ENCODE results near the gene CYGB. TPM values are rescaled to one million over a fixed set of nuclear protein-coding genes. Genes with fewer than 3 reads are reported as not detected.

Gene CYGB
- total and polyA plus RNA-seq, 2 of the 13 experiments (the other 11 are each of a cell fraction or from before 2014, with no cell fraction given) = 18.9 to 27.1 TPM

DNA sequence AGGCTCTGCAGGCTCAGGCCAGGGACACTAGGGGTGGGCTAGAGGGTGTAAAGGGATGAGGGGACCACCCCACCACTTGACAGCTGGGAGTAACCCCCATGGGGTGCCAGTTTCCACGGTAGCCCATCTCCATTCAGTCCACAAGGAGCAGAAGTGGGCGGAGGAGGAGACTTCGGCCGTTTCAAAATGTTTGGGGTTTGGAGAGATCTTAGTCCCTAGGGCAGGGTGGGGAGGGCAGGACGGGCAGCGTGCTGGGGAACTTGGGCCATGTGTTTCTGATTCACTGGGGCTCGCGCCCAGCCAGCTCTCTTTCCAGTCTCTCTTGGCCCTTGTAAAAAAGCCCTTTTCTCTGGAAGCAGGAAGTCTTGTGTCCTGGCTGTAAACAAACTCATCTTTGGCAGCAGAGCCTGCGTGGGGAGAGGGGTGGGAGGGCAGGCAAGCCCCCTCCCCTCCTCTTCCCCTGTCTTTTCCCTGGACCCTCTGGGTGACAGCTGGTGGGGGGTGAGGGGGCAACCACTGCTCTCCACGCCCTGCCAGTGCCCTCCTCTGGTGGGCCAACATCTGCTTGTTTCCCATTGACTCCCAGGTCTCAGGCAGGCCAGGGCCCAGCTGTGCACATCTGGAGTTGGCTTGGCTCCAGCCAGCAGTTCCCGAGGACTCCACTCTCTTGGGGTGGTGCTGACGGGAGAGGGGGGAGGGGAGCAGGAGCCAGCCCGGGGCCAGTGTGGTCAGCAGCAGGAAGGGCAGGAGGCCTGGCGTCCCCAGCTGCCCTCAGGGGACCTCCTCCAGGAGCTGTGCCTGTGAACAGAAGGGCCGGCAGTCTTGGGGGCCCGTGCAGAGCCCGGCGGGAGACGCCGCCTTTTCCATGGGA is 8.1 kb downstream of the CYGB start (continued):
- TF ChIP-seq, protein P1, sequence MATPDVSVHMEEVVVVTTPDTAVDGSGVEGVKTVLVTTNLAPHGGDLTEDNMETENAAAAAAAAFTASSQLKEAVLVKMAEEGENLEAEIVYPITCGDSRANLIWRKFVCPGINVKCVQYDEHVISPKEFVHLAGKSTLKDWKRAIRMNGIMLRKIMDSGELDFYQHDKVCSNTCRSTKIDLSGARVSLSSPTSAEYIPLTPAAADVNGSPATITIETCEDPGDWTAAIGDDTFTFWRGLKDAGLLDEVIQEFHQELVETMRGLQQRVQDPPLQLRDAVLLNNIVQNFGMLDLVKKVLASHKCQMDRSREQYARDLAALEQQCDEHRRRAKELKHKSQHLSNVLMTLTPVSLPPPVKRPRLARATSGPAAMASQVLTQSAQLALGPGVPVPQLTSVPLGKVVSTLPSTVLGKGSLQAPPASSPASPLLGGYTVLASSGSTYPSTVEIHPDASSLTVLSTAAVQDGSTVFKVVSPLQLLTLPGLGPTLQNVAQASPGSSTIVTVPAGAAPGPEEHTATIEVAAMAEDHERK (CRISPR knock-in tag; IDR thresholded peaks at IDR 0.05; ENCODE audit: low read depth) = no peak
- TF ChIP-seq ATF1 (CRISPR knock-in tag; IDR thresholded peaks at IDR 0.05) (no peak), KLF9 (CRISPR knock-in tag; IDR thresholded peaks at IDR 0.05; ENCODE audit: low read depth) (no peak), GATAD2A (CRISPR knock-in tag; IDR thresholded peaks at IDR 0.05) (peak; percentile 73), ZSCAN25 (CRISPR knock-in tag; IDR thresholded peaks at IDR 0.05) (no peak), MXD4 (CRISPR knock-in tag; IDR thresholded peaks at IDR 0.05) (no peak), NFIB (CRISPR knock-in tag; IDR thresholded peaks at IDR 0.05; ENCODE audit: borderline replicate concordance) (no peak), RAD51 (IDR thresholded peaks at IDR 0.05; ENCODE audit: borderline replicate concordance) (no peak), TBL1XR1 (IDR thresholded peaks at IDR 0.05; ENCODE audit: borderline replicate concordance, low read length, partially characterized antibody) (no peak), ARNTL (CRISPR knock-in tag; IDR thresholded peaks at IDR 0.05) (peak; percentile 72; the same call in 1 of the 2 replicates), ZNF33B (CRISPR knock-in tag; IDR thresholded peaks at IDR 0.05) (0 out of 2 replicates have a peak, but pooled peaks have one; percentile 39), ONECUT2 (CRISPR knock-in tag; IDR thresholded peaks at IDR 0.05) (no peak), TBP (CRISPR knock-in tag; IDR thresholded peaks at IDR 0.05) (no peak), KMT2B (CRISPR knock-in tag; IDR thresholded peaks at IDR 0.05) (no peak), ZNF777 (CRISPR knock-in tag; IDR thresholded peaks at IDR 0.05) (no peak), YEATS2 (CRISPR knock-in tag; IDR thresholded peaks at IDR 0.05; ENCODE audit: borderline replicate concordance) (0 out of 2 replicates have a peak, but pooled peaks have one; percentile 11), KDM4B (CRISPR knock-in tag; IDR thresholded peaks at IDR 0.05) (no peak), TOE1 (CRISPR knock-in tag; IDR thresholded peaks at IDR 0.05) (no peak)
- TF ChIP-seq, protein P2, sequence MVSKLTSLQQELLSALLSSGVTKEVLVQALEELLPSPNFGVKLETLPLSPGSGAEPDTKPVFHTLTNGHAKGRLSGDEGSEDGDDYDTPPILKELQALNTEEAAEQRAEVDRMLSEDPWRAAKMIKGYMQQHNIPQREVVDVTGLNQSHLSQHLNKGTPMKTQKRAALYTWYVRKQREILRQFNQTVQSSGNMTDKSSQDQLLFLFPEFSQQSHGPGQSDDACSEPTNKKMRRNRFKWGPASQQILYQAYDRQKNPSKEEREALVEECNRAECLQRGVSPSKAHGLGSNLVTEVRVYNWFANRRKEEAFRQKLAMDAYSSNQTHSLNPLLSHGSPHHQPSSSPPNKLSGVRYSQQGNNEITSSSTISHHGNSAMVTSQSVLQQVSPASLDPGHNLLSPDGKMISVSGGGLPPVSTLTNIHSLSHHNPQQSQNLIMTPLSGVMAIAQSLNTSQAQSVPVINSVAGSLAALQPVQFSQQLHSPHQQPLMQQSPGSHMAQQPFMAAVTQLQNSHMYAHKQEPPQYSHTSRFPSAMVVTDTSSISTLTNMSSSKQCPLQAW (CRISPR knock-in tag; IDR thresholded peaks at IDR 0.05) = peak; percentile 30; the same call in 1 of the 2 replicates
- TF ChIP-seq, protein P3, sequence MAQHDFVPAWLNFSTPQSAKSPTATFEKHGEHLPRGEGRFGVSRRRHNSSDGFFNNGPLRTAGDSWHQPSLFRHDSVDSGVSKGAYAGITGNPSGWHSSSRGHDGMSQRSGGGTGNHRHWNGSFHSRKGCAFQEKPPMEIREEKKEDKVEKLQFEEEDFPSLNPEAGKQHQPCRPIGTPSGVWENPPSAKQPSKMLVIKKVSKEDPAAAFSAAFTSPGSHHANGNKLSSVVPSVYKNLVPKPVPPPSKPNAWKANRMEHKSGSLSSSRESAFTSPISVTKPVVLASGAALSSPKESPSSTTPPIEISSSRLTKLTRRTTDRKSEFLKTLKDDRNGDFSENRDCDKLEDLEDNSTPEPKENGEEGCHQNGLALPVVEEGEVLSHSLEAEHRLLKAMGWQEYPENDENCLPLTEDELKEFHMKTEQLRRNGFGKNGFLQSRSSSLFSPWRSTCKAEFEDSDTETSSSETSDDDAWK (CRISPR knock-in tag; IDR thresholded peaks at IDR 0.05) = no peak
- TF ChIP-seq, protein P4, sequence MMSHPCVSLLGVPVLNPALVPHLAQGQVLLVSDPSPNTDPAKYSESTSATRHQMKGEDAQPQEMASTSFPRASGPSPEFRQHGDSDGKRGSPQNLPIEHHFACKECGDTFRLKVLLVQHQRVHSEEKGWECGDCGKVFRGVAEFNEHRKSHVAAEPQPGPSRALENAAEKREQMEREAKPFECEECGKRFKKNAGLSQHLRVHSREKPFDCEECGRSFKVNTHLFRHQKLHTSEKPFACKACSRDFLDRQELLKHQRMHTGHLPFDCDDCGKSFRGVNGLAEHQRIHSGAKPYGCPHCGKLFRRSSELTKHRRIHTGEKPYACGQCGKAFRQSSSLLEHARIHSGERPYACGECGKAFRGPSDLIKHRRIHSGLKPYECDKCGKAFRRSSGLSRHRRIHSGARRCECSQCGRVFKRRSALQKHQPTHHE (CRISPR knock-in tag; IDR thresholded peaks at IDR 0.05; ENCODE audit: borderline replicate concordance) = no peak
- TF ChIP-seq, protein P5, sequence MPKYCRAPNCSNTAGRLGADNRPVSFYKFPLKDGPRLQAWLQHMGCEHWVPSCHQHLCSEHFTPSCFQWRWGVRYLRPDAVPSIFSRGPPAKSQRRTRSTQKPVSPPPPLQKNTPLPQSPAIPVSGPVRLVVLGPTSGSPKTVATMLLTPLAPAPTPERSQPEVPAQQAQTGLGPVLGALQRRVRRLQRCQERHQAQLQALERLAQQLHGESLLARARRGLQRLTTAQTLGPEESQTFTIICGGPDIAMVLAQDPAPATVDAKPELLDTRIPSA (CRISPR knock-in tag; IDR thresholded peaks at IDR 0.05; ENCODE audit: borderline replicate concordance) = no peak
- TF ChIP-seq, protein P6, sequence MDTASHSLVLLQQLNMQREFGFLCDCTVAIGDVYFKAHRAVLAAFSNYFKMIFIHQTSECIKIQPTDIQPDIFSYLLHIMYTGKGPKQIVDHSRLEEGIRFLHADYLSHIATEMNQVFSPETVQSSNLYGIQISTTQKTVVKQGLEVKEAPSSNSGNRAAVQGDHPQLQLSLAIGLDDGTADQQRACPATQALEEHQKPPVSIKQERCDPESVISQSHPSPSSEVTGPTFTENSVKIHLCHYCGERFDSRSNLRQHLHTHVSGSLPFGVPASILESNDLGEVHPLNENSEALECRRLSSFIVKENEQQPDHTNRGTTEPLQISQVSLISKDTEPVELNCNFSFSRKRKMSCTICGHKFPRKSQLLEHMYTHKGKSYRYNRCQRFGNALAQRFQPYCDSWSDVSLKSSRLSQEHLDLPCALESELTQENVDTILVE (CRISPR knock-in tag; IDR thresholded peaks at IDR 0.05) = no peak
